WTC11 (cell line): ENCODE measurements around the gene FKBP5. TPM values are rescaled to one million over a fixed set of nuclear protein-coding genes. Genes with fewer than 3 reads are reported as not detected.

ENCODE experiments used
- ATAC-seq: fragments of 200-7000 bp; cut with Tn5 transposase; 2 replicates; pipeline ENCODE4 v1.10.0; 2021; ENCODE audit warnings: mild to moderate bottlenecking, moderate library complexity
- CTCF ChIA-PET: fragments of 300-600 bp; sonication (Branson Sonifier 250); formaldehyde crosslinking; loops from one replicate; lab custom pipeline; 2021; ENCODE audit warnings: antibody characterized with exemption; lab: Charles Lee
- POLR2A ChIA-PET: fragments of 350-600 bp; sonication (Branson Sonifier 250); formaldehyde crosslinking; loops from one replicate; lab custom pipeline; 2021; ENCODE audit warnings: antibody characterized with exemption; lab: Charles Lee
- DNase-seq: peaks from one replicate; pipeline ENCODE4 v3.0.0; 2021; ENCODE audit warnings: low spot score
- H3K27ac Mint-ChIP-seq: 2 replicates; pipeline ENCODE4 v1.8.0; 2021; ENCODE audit warnings: mixed read lengths
- H3K27me3 Mint-ChIP-seq: 2 replicates; pipeline ENCODE4 v1.8.0; 2021; ENCODE audit warnings: low read depth, mild to moderate bottlenecking, moderate library complexity, mixed read lengths
- H3K36me3 Mint-ChIP-seq: 2 replicates; pipeline ENCODE4 v1.8.0; 2021; ENCODE audit warnings: mixed read lengths
- H3K4me1 Mint-ChIP-seq: 2 replicates; pipeline ENCODE4 v1.8.0; 2022; ENCODE audit warnings: mixed read lengths
- H3K4me3 Mint-ChIP-seq: 2 replicates; pipeline ENCODE4 v1.8.0; 2021; ENCODE audit warnings: mild to moderate bottlenecking, moderate library complexity, mixed read lengths
- H3K9me3 Mint-ChIP-seq: 2 replicates; pipeline ENCODE4 v1.8.0; 2021; ENCODE audit warnings: mixed read lengths
- ARID4B ChIP-seq: sonication (generic); formaldehyde crosslinking; IDR thresholded peaks from 2 replicates; pipeline ENCODE4 v1.8.0; 2023; ENCODE audit warnings: missing genetic modification reagents, mild to moderate bottlenecking, borderline replicate concordance
- CBFB ChIP-seq: sonication (generic); formaldehyde crosslinking; IDR thresholded peaks from 2 replicates; pipeline ENCODE4 v1.8.1; 2022; ENCODE audit warnings: mild to moderate bottlenecking, low read depth, missing genetic modification reagents
- CREM ChIP-seq: sonication (generic); formaldehyde crosslinking; IDR thresholded peaks from 2 replicates; pipeline ENCODE4 v1.8.1; 2022; ENCODE audit warnings: mild to moderate bottlenecking, missing genetic modification reagents, moderate library complexity
- CTCF ChIP-seq: fragments of 200-600 bp; IDR thresholded peaks from 2 replicates; pipeline ENCODE4 v1.8.0; 2022; ENCODE audit warnings: antibody characterized with exemption
- E2F4 ChIP-seq: sonication (generic); formaldehyde crosslinking; IDR thresholded peaks from 2 replicates; pipeline ENCODE4 v1.8.1; 2022; ENCODE audit warnings: low read depth, mild to moderate bottlenecking, moderate library complexity, missing genetic modification reagents, borderline replicate concordance
- ETV6 ChIP-seq: sonication (generic); formaldehyde crosslinking; IDR thresholded peaks from 2 replicates; pipeline ENCODE4 v1.8.1; 2022; ENCODE audit warnings: mild to moderate bottlenecking, missing genetic modification reagents
- FOXK1 ChIP-seq: sonication (generic); formaldehyde crosslinking; IDR thresholded peaks from 2 replicates; pipeline ENCODE4 v1.8.0; 2022; ENCODE audit warnings: mild to moderate bottlenecking, moderate library complexity, missing genetic modification reagents
- FOXP1 ChIP-seq: sonication (generic); formaldehyde crosslinking; IDR thresholded peaks from 2 replicates; pipeline ENCODE4 v1.8.0; 2022; ENCODE audit warnings: missing genetic modification reagents, mild to moderate bottlenecking, moderate library complexity, borderline replicate concordance
- HMGXB4 ChIP-seq: sonication (generic); formaldehyde crosslinking; IDR thresholded peaks from 2 replicates; pipeline ENCODE4 v1.8.1; 2023; ENCODE audit warnings: mild to moderate bottlenecking, moderate library complexity, missing genetic modification reagents
- IRF1 ChIP-seq: sonication (generic); formaldehyde crosslinking; IDR thresholded peaks from 2 replicates; pipeline ENCODE4 v1.8.0; 2023; ENCODE audit warnings: missing genetic modification reagents
- MAX ChIP-seq: sonication (generic); formaldehyde crosslinking; IDR thresholded peaks from 2 replicates; pipeline ENCODE4 v1.8.0; 2022; ENCODE audit warnings: mild to moderate bottlenecking, missing genetic modification reagents
- NR2C2 ChIP-seq: sonication (generic); formaldehyde crosslinking; IDR thresholded peaks from 2 replicates; pipeline ENCODE4 v1.8.0; 2022; ENCODE audit warnings: mild to moderate bottlenecking, missing genetic modification reagents
- TEAD4 ChIP-seq: sonication (generic); formaldehyde crosslinking; IDR thresholded peaks from 2 replicates; pipeline ENCODE4 v1.8.0; 2022; ENCODE audit warnings: mild to moderate bottlenecking, missing genetic modification reagents
- USF2 ChIP-seq: sonication (generic); formaldehyde crosslinking; IDR thresholded peaks from 2 replicates; pipeline ENCODE4 v1.8.1; 2023; ENCODE audit warnings: mild to moderate bottlenecking, missing genetic modification reagents, moderate library complexity
- ZNF317 ChIP-seq: sonication (generic); formaldehyde crosslinking; IDR thresholded peaks from 2 replicates; pipeline ENCODE4 v1.8.1; 2023; ENCODE audit warnings: low read depth, mild to moderate bottlenecking, moderate library complexity, missing genetic modification reagents, borderline replicate concordance
- ZNF512 ChIP-seq: sonication (generic); formaldehyde crosslinking; IDR thresholded peaks from 2 replicates; pipeline ENCODE4 v1.8.1; 2022; ENCODE audit warnings: missing genetic modification reagents, borderline replicate concordance
- total RNA-seq: library from RNA; stranded (reverse); gene quantifications from 3 replicates; pipeline ENCODE4 v1.2.3, GENCODE V29; 2021
- TF ChIP-seq, protein P1 (sequence below): fragments of 250-450 bp; sonication (Bioruptor Pico); IDR thresholded peaks from 2 replicates; pipeline ENCODE4 v1.9.0; 2021; ENCODE audit warnings: moderate library complexity, mild to moderate bottlenecking, inconsistent platforms, borderline replicate concordance
- TF ChIP-seq, protein P2 (sequence below): sonication (generic); formaldehyde crosslinking; IDR thresholded peaks from 2 replicates; pipeline ENCODE4 v1.8.1; 2022; ENCODE audit warnings: low read depth, missing genetic modification reagents, borderline replicate concordance

FKBP5 gene
- total RNA-seq, 1 experiment from 2014 or later, result 27.2 TPM

- no peaks in the 10 kb centered on the region for H3K4me1 Mint-ChIP-seq
- ChIA-PET POLR2A (no interaction called here), CTCF (interaction anchor here (1.0 to 8.4 kb wide), 11 partner anchors 17 to 515 kb away, joined by 3 to 147 read pairs (median 7); no protein-coding TSS in a partner anchor)
- TF ChIP-seq NR2C2 (CRISPR knock-in tag) (no peak), ZNF512 (CRISPR knock-in tag) (no peak), USF2 (CRISPR knock-in tag) (no peak), IRF1 (no peak), CBFB (CRISPR knock-in tag) (no peak), CREM (CRISPR knock-in tag) (no peak), FOXK1 (CRISPR knock-in tag) (no peak), MAX (CRISPR knock-in tag) (no peak), ZNF317 (CRISPR knock-in tag) (no peak), TEAD4 (no peak)
- TF ChIP-seq, protein P1, sequence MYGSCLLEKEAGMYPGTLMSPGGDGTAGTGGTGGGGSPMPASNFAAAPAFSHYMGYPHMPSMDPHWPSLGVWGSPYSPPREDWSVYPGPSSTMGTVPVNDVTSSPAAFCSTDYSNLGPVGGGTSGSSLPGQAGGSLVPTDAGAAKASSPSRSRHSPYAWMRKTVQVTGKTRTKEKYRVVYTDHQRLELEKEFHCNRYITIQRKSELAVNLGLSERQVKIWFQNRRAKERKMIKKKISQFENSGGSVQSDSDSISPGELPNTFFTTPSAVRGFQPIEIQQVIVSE (CRISPR knock-in tag), result no peak
- TF ChIP-seq, protein P2, sequence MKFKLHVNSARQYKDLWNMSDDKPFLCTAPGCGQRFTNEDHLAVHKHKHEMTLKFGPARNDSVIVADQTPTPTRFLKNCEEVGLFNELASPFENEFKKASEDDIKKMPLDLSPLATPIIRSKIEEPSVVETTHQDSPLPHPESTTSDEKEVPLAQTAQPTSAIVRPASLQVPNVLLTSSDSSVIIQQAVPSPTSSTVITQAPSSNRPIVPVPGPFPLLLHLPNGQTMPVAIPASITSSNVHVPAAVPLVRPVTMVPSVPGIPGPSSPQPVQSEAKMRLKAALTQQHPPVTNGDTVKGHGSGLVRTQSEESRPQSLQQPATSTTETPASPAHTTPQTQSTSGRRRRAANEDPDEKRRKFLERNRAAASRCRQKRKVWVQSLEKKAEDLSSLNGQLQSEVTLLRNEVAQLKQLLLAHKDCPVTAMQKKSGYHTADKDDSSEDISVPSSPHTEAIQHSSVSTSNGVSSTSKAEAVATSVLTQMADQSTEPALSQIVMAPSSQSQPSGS (CRISPR knock-in tag), result no peak
- DNase-seq (no peak), ATAC-seq (no peak; the same call in 1 of the 2 replicates)
- H3K27me3 Mint-ChIP-seq, result no peaks in the 10 kb centered on the region
- no peak overlapping the region for H3K4me3 Mint-ChIP-seq
- peaks cover 3% of the 10 kb centered on the region; the same call in 1 of the 2 replicates for H3K36me3 Mint-ChIP-seq
- peaks cover 5% of the 10 kb centered on the region for H3K9me3 Mint-ChIP-seq
- H3K27ac Mint-ChIP-seq, result no peak overlapping the region
Observed at GRCh38 chr6:35553315-35553714, 135.4 kb downstream of the FKBP5 start.

DNA sequence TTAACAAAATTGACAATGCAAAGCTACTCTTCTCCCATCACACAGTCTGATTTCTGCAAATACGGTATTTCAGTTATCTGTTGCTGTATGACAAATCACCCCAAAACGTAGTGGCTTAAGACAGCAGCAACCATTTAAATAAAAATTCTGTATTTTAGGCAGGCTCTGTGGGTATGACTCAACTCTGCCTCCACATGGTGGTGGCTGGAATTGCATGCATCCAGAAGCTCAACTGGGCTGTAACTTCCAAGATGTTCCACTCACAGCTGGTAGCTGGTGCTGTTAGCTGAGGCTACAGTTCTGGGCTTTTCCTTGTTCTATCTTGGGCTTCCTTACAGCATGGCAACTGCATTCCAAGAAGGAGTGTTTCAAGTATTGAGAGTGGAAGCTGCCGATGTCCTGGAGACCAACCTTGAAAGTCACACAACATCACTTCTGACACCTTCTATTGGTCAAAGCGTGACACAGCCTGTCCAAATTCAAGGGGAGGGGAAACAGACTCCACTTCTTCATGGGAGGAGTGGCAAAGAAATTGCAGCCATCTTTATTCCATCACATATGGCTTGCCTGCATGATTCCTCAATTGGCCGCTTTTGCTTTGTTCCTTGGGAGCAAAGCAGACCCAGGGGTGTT is 136.3 kb downstream of the FKBP5 start:
- peak; percentile 74 for ATAC-seq
- ChIA-PET POLR2A (interaction anchor here (1.0 kb wide), 1 partner anchor 55 kb away, joined by 3 read pairs; no protein-coding TSS in a partner anchor), CTCF (interaction anchor here (0.5 to 8.4 kb wide), 56 partner anchors 10 to 793 kb away, joined by 3 to 147 read pairs (median 5); partner anchors contain the start of genes DEF6, FANCE and TEAD3)
- Mint-ChIP-seq H3K4me3 (no peak overlapping the region), H3K27me3 (no peaks in the 10 kb centered on the region), H3K36me3 (peaks cover 3% of the 10 kb centered on the region; the same call in 1 of the 2 replicates), H3K9me3 (peaks cover 5% of the 10 kb centered on the region), H3K4me1 (no peaks in the 10 kb centered on the region), H3K27ac (no peak overlapping the region)
- peak; percentile 79 for DNase-seq
- TF ChIP-seq E2F4 (CRISPR knock-in tag), result no peak
- no peak for TF ChIP-seq ETV6
- no peak for TF ChIP-seq ARID4B (CRISPR knock-in tag)
- no peak for TF ChIP-seq FOXP1
- TF ChIP-seq CTCF, result peak; percentile 92
- no peak for TF ChIP-seq HMGXB4 (CRISPR knock-in tag)
